MM.1S (cell line): ENCODE results near the gene RPS6KA2.

Source experiments
- EZH2 ChIP-seq: fragments of 300-600 bp; sonication (generic); optimal IDR thresholded peaks from 2 replicates; pipeline ENCODE3; 2017; ENCODE audit warnings: low read depth, mild to moderate bottlenecking, antibody characterized with exemption, low read length, mixed read lengths
- TF ChIP-seq, protein P1 (sequence below): fragments of 300-600 bp; sonication (generic); IDR thresholded peaks from 2 replicates; pipeline ENCODE4 v1.5.1; 2016; ENCODE audit warnings: antibody characterized with exemption, low read length, mixed read lengths

DNA sequence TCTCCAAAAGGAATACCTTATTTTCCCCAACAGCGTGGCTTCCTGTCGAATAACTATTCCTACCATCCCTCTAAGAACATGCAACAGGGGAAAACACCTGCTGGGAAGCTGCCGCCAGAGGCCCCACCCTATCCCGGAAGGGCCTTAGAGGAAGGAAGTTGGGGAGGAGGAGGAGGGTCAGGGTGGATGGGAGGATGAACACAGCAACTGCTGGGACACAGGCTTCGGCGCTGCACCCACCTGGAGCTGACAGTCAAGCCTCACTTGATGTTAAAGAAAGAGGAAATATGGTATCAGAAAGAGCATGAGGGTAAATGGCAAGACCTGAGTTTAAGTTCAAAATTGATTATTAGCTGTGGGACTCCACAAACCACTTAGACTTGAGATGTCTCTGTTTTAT lies 36.5 kb upstream of the RPS6KA2 start:
- TF ChIP-seq, protein P1, sequence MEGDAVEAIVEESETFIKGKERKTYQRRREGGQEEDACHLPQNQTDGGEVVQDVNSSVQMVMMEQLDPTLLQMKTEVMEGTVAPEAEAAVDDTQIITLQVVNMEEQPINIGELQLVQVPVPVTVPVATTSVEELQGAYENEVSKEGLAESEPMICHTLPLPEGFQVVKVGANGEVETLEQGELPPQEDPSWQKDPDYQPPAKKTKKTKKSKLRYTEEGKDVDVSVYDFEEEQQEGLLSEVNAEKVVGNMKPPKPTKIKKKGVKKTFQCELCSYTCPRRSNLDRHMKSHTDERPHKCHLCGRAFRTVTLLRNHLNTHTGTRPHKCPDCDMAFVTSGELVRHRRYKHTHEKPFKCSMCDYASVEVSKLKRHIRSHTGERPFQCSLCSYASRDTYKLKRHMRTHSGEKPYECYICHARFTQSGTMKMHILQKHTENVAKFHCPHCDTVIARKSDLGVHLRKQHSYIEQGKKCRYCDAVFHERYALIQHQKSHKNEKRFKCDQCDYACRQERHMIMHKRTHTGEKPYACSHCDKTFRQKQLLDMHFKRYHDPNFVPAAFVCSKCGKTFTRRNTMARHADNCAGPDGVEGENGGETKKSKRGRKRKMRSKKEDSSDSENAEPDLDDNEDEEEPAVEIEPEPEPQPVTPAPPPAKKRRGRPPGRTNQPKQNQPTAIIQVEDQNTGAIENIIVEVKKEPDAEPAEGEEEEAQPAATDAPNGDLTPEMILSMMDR = no peak
- TF ChIP-seq EZH2 = no peak
